GM19467 (cell line): ENCODE measurements around the gene FHOD1.
A peak's percentile ranks its signal among the peaks of the same experiment; 100 is the strongest.

ENCODE experiments used
- ATAC-seq: cut with Tn5 transposase; IDR thresholded peaks from one replicate; pipeline ENCODE4 v1.9.1; 2021; ENCODE audit warnings: mild to moderate bottlenecking, moderate library complexity; ENCODE audit not compliant: unreplicated experiment

The FHOD1 gene

GRCh38 chr16:67252609-67253497 lies 5.6 kb upstream of the FHOD1 start:
- ATAC-seq: no peak

DNA sequence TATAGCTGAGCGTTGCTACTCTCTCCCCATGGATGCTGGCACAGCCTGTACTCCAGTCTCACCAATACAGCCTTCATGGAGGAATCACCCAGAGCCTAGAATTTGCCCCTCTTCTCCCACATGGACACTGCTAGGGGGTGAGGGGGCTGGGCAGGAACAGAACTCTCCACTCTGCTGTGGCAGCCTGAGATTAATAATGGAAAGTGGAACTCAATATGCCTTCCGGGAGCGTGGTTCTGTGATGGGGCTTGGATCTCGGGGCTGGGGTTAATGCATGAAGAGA lies 2.7 kb upstream of the FHOD1 start:
- no peak for ATAC-seq

DNA sequence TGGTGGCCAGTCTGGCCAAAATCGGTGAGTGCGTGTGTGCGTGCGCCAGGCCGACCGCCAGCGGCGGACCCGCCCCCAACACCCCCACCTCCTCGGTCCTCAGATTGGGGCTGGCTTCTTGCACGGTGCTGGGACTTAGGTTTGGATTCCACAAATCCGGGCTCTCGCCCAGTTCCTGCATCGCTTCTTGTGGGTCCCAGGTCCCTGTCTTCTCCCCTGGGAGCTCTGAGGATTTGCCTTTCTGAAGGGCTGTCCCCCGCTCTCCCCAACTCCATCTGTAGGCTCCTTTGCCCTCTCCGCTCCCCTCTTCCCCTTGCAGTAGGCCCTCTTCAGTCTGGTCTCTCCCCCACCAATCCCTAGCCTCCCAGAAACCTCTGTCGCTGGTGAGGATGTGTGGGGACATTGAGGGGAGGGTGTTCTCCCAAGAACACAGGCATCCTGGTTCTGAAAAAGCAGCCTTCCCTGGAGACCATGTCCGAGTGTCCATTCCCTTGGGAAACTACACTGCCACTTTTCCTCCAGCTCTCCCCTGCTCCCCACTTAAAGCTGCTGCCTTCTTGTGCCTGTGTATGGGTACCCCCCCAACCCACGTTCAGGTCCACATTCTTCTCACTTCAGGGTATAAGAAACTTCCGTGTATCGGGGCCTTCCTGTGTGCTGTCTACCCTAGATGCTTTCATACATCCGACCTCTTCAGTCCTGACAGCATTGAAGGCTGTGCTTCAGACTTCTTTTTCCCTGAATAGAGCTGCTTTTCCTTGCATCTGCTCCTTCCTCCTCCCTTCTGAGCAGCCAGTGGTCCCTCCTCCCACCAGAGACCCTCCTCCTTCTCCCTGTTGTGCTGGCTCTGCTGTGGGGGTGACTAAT lies 2.1 kb upstream of the FHOD1 start:
- ATAC-seq: no peak

- ATAC-seq: no peak
These were observed 1.3 kb upstream of the FHOD1 start, which contains the start of gene SLC9A5 for GRCh38 chr16:67248401-67249177. TSS of gene SLC9A5 (plus strand) at chr16:67248979. CDS start at chr16:67249015, 36 bp downstream.

GRCh38 chr16:67248073-67248400 lies 756 bp upstream of the FHOD1 start:
- no peak for ATAC-seq

GRCh38 chr16:67246756-67247191 lies 507 bp downstream of the FHOD1 start:
- peak; percentile 14 for ATAC-seq

DNA sequence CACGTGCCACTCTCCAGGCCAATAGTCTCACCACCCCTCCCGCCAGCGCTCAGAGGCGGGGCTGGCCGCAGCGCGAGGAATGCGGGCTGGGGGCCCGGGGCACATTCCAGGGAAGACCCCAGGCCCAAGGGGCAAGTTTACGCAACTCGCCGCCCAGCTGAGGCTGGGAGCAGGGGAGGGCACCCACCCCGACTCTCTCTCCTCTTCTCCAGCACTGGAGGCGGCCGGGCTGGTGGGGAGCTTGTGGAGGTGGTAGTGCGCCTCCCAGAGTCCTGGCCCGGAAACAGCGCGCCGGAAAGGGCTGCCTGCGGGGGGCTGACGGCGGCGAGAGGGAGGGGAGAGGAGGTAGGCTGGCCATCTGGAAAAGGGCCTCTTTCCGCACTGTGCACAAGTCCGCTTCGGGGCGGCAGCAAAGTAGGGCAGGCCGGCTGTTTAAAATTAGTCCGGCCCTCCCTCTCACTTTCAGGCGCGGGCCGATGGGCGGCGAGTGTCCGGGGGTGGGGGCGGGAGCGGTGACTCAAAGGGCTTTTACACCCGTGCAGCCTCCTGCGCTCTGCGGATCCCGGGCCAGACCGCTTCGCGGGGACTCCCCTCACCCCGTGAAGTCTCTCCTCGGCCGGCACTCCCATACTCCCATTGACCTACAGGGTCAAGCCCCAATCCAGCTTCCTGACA lies 1.1 kb downstream of the FHOD1 start:
- peak; percentile 20 for ATAC-seq

- no peak for ATAC-seq
These were observed 1.6 kb downstream of the FHOD1 start for GRCh38 chr16:67245674-67246080.

GRCh38 chr16:67245186-67245585 lies 2.1 kb downstream of the FHOD1 start:
- ATAC-seq: no peak

- ATAC-seq: no peak
These were observed 2.7 kb downstream of the FHOD1 start for GRCh38 chr16:67244387-67245185.

- no peak for ATAC-seq
These were observed 3.8 kb downstream of the FHOD1 start for GRCh38 chr16:67243481-67243880.

- no peak for ATAC-seq
These were observed 5.0 kb downstream of the FHOD1 start for GRCh38 chr16:67242138-67242730.

DNA sequence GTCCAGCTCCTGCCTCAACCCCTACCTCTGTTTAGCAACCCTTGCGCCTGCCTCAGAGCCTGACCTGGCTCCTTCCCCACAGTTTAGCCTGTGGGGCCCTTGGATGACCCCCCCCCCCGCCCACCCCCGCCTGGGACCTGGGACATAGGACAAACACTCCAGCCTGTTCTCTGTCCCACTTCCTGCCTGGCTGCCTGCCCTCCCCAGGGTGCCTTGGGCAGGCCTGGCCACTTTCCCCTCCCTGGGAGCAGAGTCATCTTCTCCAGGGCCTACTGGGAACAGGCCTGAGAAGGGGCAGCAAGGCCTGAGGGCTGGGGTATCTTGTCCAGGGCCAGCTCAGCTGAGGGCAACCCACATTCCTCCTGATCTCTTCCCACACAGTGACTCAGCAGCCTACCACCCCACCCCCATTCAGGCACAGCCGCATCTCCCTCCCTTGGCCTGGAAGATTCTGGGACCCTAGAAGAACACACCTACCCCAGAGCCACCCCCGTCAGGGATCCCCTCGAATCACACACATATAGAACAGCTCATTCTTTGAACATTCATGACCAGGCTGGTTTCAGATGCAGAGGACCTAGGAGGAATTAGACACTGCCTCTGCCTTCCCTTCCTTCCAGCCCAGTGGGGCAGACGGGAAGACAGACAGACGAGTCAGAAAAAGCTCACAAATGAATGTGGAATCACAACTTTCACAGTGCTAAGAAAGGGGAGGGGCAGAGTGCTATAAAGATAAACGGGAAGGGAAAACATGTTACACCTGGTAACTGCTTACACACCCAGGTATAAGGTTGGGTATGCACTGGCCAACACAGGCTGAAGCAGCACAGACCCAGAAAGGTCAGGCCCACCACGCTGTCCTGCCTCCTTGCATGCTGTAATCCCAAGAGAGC lies 6.0 kb downstream of the FHOD1 start:
- ATAC-seq: no peak

DNA sequence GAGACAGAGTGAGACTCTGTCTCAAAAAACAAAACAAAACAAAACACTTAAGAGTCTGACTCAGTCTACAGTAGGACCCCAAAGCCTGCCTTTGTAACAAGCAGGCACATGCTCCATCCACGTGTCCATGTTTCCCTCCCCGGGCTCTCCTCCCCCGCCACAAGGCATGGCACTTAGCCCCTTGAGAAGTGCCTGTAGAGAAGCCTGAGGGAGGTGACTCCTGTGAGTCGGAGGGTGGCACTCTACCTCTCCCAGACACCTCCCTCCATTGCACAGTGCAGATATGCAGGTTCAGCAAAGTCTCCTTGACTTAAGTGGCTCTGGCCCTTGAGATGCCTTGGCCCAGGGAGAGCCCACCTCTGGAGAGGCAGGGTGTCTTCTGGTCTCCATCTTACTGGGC lies 6.8 kb downstream of the FHOD1 start:
- ATAC-seq: no peak

DNA sequence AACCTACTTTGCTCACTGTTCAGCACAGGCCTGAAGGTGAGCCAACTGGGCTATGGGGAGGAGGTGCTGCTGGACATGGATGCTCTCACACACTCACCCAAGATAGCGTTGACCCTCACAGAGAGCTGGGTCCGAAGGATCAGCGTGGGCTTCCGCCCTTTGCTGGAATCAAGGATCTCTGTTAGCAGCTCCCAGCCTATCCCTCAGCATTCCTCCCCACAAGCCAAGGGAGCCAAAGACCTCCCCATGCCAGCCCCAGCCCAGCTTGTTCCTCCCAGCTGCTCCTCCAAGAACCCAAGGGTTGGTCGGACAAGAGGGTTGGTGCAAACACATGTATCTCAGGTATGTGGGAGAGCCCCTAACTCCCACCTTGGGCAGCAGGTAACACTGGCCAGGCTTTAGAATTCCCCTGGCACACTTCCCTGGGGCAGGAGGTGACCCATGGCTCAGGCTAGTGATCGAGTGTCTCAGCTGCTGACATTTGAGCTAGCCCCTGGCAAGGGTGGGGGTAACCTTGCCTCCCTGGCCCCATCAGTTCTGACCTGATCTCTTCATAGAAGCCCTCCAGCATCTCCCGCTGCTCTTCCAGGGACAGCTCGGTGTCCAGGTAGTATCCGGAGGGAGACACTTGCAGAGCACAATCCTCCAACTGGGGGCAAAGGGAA lies 8.3 kb downstream of the FHOD1 start:
- no peak for ATAC-seq

- no peak for ATAC-seq
These were observed 9.1 kb downstream of the FHOD1 start for GRCh38 chr16:67238278-67238575.

- ATAC-seq: no peak
These were observed 9.6 kb downstream of the FHOD1 start for GRCh38 chr16:67237396-67238277.
